K562 (cell line): Measurements from ENCODE around the gene YOD1. TPM values are rescaled to one million over a fixed set of nuclear protein-coding genes. Genes with fewer than 3 reads are reported as not detected.

Experiments used
- ATAC-seq: fragments of 200-7000 bp; cut with Tn5 transposase; 3 replicates; pipeline ENCODE4 v1.9.1; 2020; ENCODE audit warnings: moderate library complexity
- BruUV-seq: library from RNA; stranded (reverse); fragments of 400-500 nt; replicated peaks from 2 replicates; lab custom pipeline; 2021; lab: Mats Ljungman, UMichigan
- CTCF ChIA-PET: fragments of 300-600 bp; formaldehyde crosslinking; extraction: SDS; loops from one replicate; lab custom pipeline; 2021; ENCODE audit warnings: low intra/inter-chr PET ratio; lab: Yijun Ruan, JAX
- POLR2A ChIA-PET: fragments of 300-600, 350-650 bp; sonication (Branson Sonifier 250); formaldehyde crosslinking; extraction: SDS; loops from one replicate; lab custom pipeline; 2021; ENCODE audit warnings: antibody characterized with exemption, inconsistent platforms; lab: Yijun Ruan, JAX
- DNase-seq, 4 experiments: peaks; one replicate each; pipeline versions ENCODE4 v3.0.0 to v3.0.0-alpha.2; 2011 to 2018; ENCODE audit warnings: low spot score in 3 of 4, mixed read lengths in 3 of 4; ENCODE audit errors: extremely low read depth in 1 of 4
- FAIRE-seq: peaks from 2 replicates; lab custom pipeline; 2011; peaks lifted over from hg19 to GRCh38; lab: Jason Lieb, UNC
- H2AFZ ChIP-seq: 2 replicates; pipeline ENCODE4 v1.6.0; 2011; ENCODE audit warnings: low read depth, low read length, control low read depth, inconsistent platforms
- H3K27ac ChIP-seq: fragments of 200-600 bp; 3 replicates; pipeline ENCODE4 v1.8.0; 2011; ENCODE audit warnings: low read depth, mild to moderate bottlenecking, control low read depth, inconsistent platforms, low read length, moderate library complexity, mixed read lengths; ENCODE audit errors: extremely low read depth
- H3K27me3 ChIP-seq, 2 experiments: fragments of 300-600 bp in 1 of 2; 2 replicates in 1 of 2; 3 replicates in 1 of 2; pipeline versions ENCODE4 v1.6.0 to v1.8.0; 2011; ENCODE audit warnings: inconsistent platforms in 2 of 2, low read length in 2 of 2, mild to moderate bottlenecking in 1 of 2, mixed read lengths in 1 of 2, moderate library complexity in 1 of 2; ENCODE audit not compliant: control insufficient read depth in 2 of 2, insufficient read depth in 2 of 2
- H3K36me3 ChIP-seq: fragments of 300-600 bp; 3 replicates; pipeline ENCODE4 v1.8.0; 2011; ENCODE audit warnings: mild to moderate bottlenecking, low read length, inconsistent platforms; ENCODE audit not compliant: control insufficient read depth, insufficient read depth
- H3K4me1 ChIP-seq, 2 experiments: fragments of 200-600 bp in 1 of 2; replicated peaks in 1 of 2; 2 replicates in 1 of 2; 3 replicates in 1 of 2; pipeline versions ENCODE4 v1.5.1 to v1.8.0; 2011; ENCODE audit warnings: inconsistent platforms in 2 of 2, low read length in 2 of 2, mild to moderate bottlenecking in 1 of 2, mixed read lengths in 1 of 2, moderate library complexity in 1 of 2; ENCODE audit not compliant: control insufficient read depth in 2 of 2, insufficient read depth in 2 of 2
- H3K4me2 ChIP-seq: 2 replicates; pipeline ENCODE4 v1.6.1; 2011; ENCODE audit warnings: low read length, control low read depth, inconsistent platforms, mixed read lengths; ENCODE audit not compliant: insufficient read depth
- H3K4me3 ChIP-seq: fragments of 200-600 bp; sonication (generic), shearing (Covaris generic); 2 replicates; pipeline ENCODE4 v1.5.1; 2016; ENCODE audit warnings: control low read depth, inconsistent platforms
- H3K79me2 ChIP-seq: fragments of 200-600 bp; 3 replicates; pipeline ENCODE4 v1.8.0; 2011; ENCODE audit warnings: low read length, inconsistent platforms; ENCODE audit not compliant: control insufficient read depth, insufficient read depth
- H3K9ac ChIP-seq, 2 experiments: 2 replicates each; pipeline versions ENCODE4 v1.6.0 to v1.6.1; 2011; ENCODE audit warnings: low read depth in 2 of 2, low read length in 2 of 2, control low read depth in 1 of 2, inconsistent platforms in 1 of 2, mild to moderate bottlenecking in 1 of 2, mixed read lengths in 1 of 2; ENCODE audit not compliant: insufficient read depth in 1 of 2
- H3K9me1 ChIP-seq: one replicate; pipeline ENCODE4 v1.6.0; 2011; ENCODE audit warnings: inconsistent platforms, mild to moderate bottlenecking, low read length, moderate library complexity; ENCODE audit not compliant: control insufficient read depth, insufficient read depth
- H3K9me3 ChIP-seq: replicated peaks from 2 replicates; pipeline ENCODE4 v1.5.1; 2011; ENCODE audit warnings: low read depth, low read length, inconsistent platforms; ENCODE audit not compliant: control insufficient read depth, insufficient read depth
- H4K20me1 ChIP-seq: replicated peaks from 2 replicates; pipeline ENCODE4 v1.6.1; 2011; ENCODE audit warnings: low read length, inconsistent platforms, mixed read lengths; ENCODE audit not compliant: control insufficient read depth, insufficient read depth
- REST ChIP-seq, 2 experiments: fragments of 450-650 bp; formaldehyde crosslinking in 1 of 2; IDR thresholded peaks; 2 replicates each; pipeline versions ENCODE4 v1.4.0 to v1.6.1; 2014 to 2020; ENCODE audit warnings: mild to moderate bottlenecking in 2 of 2, borderline replicate concordance in 1 of 2, low read depth in 1 of 2
- WGBS: fragments of 100-300 bp; shearing (Covaris generic); methylation state at CpG from one replicate; pipeline ENCODE4 v1.1.6; 2016; ENCODE audit warnings: low coverage, mixed read lengths; ENCODE audit not compliant: insufficient coverage; ENCODE audit errors: missing lambda C conversion rate; 5-methylcytosine and 5-hydroxymethylcytosine counted together
- in situ Hi-C: fragments of 300-500 bp; cut with MboI; formaldehyde crosslinking; loops from 4 replicates; pipeline ENCODE4 v1.15.0; 2018; ENCODE audit warnings: inconsistent platforms, mixed read lengths
- intact Hi-C: fragments of 100-400 bp; cut with micrococcal nuclease; formaldehyde crosslinking; loops from 2 replicates; pipeline ENCODE4 v1.14.2; 2022
- polyA plus RNA-seq, 8 experiments: library from polyadenylated mRNA; depleted of rRNA in 4 of 8; stranded (reverse) in 5 of 8; unstranded in 3 of 8; fragments of >200 nt; fragmentation: Nextera tagmentation in 2 of 8; fragmentation: Illumina TruSeq in 1 of 8; extraction: Ambion mirVana in 2 of 8; extraction: Trizol in 1 of 8; gene quantifications; 2 replicates each; pipeline versions ENCODE4 v1.2.1 to v1.2.3, GENCODE V29; 2011 to 2014; ENCODE audit warnings: inconsistent platforms in 1 of 8, missing spikeins in 1 of 8
- total RNA-seq, 7 experiments: library from RNA; depleted of rRNA in 6 of 7; stranded (reverse); fragments of >200 nt in 6 of 7; fragmentation: Illumina TruSeq in 2 of 7; extraction: Trizol in 2 of 7; gene quantifications; 2 replicates each; pipeline versions ENCODE4 v1.2.1 to v1.2.3, GENCODE V29; 2011 to 2021; ENCODE audit warnings: low replicate concordance in 1 of 7
- TF ChIP-seq, protein P1 (sequence below): fragments of 250-450 bp; sonication (Bioruptor Pico); IDR thresholded peaks from 2 replicates; pipeline ENCODE4 v1.5.1; 2021; ENCODE audit warnings: mild to moderate bottlenecking

Gene YOD1
- total and polyA plus RNA-seq, 9 of the 15 experiments (the other 6 are each of a cell fraction or from before 2014, with no cell fraction given) = 18.2 to 78.1 (median 46.9) TPM

GRCh38 chr1:207073906-207074820 lies 23.2 kb upstream of the YOD1 start:
- Histone ChIP-seq H3K9me3 (no peaks in the 10 kb centered on the region), H3K9ac (no peak overlapping the region), H4K20me1 (no peaks in the 10 kb centered on the region), H2AFZ (no peak overlapping the region), H3K4me2 (no peak overlapping the region), H3K4me1 (peaks cover 0 to 6% of the 10 kb centered on the region in 2 experiments; a peak in 2 of 5 replicates), H3K9me1 (no peaks in the 10 kb centered on the region), H3K27me3 (no peaks in the 10 kb centered on the region), H3K36me3 (peaks cover 39% of the 10 kb centered on the region; the same call in 2 of the 3 replicates), H3K4me3 (no peak overlapping the region), H3K27ac (no peak overlapping the region), H3K79me2 (no peaks in the 10 kb centered on the region)
- ATAC-seq (no peak), FAIRE-seq (no peak), DNase-seq (no peak)
- TF ChIP-seq, protein P1, sequence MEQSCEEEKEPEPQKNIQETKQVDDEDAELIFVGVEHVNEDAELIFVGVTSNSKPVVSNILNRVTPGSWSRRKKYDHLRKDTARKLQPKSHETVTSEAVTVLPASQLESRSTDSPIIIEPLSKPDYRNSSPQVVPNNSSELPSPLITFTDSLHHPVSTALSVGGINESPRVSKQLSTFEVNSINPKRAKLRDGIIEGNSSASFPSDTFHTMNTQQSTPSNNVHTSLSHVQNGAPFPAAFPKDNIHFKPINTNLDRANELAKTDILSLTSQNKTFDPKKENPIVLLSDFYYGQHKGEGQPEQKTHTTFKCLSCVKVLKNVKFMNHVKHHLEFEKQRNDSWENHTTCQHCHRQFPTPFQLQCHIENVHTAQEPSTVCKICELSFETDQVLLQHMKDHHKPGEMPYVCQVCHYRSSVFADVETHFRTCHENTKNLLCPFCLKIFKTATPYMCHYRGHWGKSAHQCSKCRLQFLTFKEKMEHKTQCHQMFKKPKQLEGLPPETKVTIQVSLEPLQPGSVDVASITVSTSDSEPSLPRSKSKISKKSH (CRISPR knock-in tag) = no peak
- TF ChIP-seq REST (IDR thresholded peaks at IDR 0.05; ENCODE audit: borderline replicate concordance) = peak; percentile 67
- TF ChIP-seq REST (CRISPR knock-in tag; IDR thresholded peaks at IDR 0.05; ENCODE audit: low read depth) = no peak
- in situ Hi-C loops (loop anchor here (10.0 kb wide), 1 partner anchor 139 kb away; no protein-coding TSS in a partner anchor), intact Hi-C loops (loop anchor here (10.0 kb wide), 2 partner anchors 259 to 599 kb away; partner anchors contain the start of gene IKBKE)
- ChIA-PET CTCF (no interaction called here), POLR2A (interaction anchor here (0.6 to 1.0 kb wide), 3 partner anchors 10 to 1981 kb away, joined by 3 read pairs; no protein-coding TSS in a partner anchor)
- 65% methylated on average over 4 of the region's 4 CpGs for WGBS
- no TSS peak for BruUV-seq
